ENCODE data around the gene GJD3. TPM values are rescaled to one million over a fixed set of nuclear protein-coding genes. Genes with fewer than 3 reads are reported as not detected.
A peak's percentile ranks its signal among the peaks of the same experiment; 100 is the strongest.

Gene GJD3
- total and polyA plus RNA-seq, 2 donors (not counting 1 experiment from before 2014, with no cell fraction given) = not detected

GRCh38 chr17:40360091-40360490 lies 4.4 kb downstream of the GJD3 start:
- no peak overlapping the region for H3K27ac Mint-ChIP-seq
- H2AFZ ChIP-seq (ENCODE audit: insufficient read depth, low read depth, low read length, poor library complexity, severe bottlenecking) = no peak overlapping the region
- peaks cover 0 to 6% (median 0%) of the 10 kb centered on the region in 3 donors for H3K9me3 ChIP-seq (ENCODE audit: control extremely low read depth in 1 of 3, control insufficient read depth in 2 of 3, insufficient read depth in 1 of 3, low read length in 2 of 3)
- DNase-seq (peak; percentile 18), ATAC-seq (ENCODE audit: low read depth) (no peak)
- ChIA-PET POLR2A (interaction anchor here (1.8 kb wide), 1 partner anchor 174 kb away, joined by 4 read pairs; no protein-coding TSS in a partner anchor), CTCF (interaction anchor here (0.9 to 15.9 kb wide), 7 partner anchors 8 to 260 kb away, joined by 3 to 871 read pairs (median 12); partner anchors contain the start of genes CDC6, RARA and TOP2A)
- TF ChIP-seq EZH2 (IDR thresholded peaks at IDR 0.05; ENCODE audit: borderline replicate concordance, insufficient read depth, low read depth, low read length, poor library complexity, severe bottlenecking) (no peak), CTCF (IDR thresholded peaks at IDR 0.05) (no peak)
- H3K79me2 ChIP-seq (ENCODE audit: control insufficient read depth, insufficient read depth, low read length) = peaks cover 5% of the 10 kb centered on the region
- intact Hi-C loops (cut with micrococcal nuclease) = loop anchor here (5.0 kb wide), 1 partner anchor 257 kb away; no protein-coding TSS in a partner anchor
- no peak overlapping the region for H3K4me3 ChIP-seq (ENCODE audit: control extremely low read depth in 1 of 5, extremely low read depth in 1 of 5, insufficient read depth in 1 of 5, low read depth in 2 of 5, low read length in 4 of 5)
- peaks cover 15 to 20% of the 10 kb centered on the region in 2 donors for H3K4me1 ChIP-seq (ENCODE audit: control insufficient read depth in 2 of 2, insufficient read depth in 2 of 2, low read length in 2 of 2)
- peaks cover 12% of the 10 kb centered on the region for H3K4me1 Mint-ChIP-seq
- H3K4me3 Mint-ChIP-seq = no peak overlapping the region
- peaks cover 11% of the 10 kb centered on the region for H4K20me1 ChIP-seq (ENCODE audit: control insufficient read depth, insufficient read depth, low read length, poor library complexity, severe bottlenecking)
- H3K9me3 Mint-ChIP-seq (ENCODE audit: insufficient read depth) = no peaks in the 10 kb centered on the region
- peaks cover 0 to 16% of the 10 kb centered on the region in 2 experiments for H3K36me3 ChIP-seq (replicated peaks in 1 of 2; ENCODE audit: control extremely low read depth in 1 of 2, control insufficient read depth in 1 of 2, extremely low read depth in 1 of 2, insufficient read depth in 2 of 2, low read length in 1 of 2)
- peaks cover 12% of the 10 kb centered on the region for H3K27me3 Mint-ChIP-seq
- no peak overlapping the region for H3K27ac ChIP-seq (ENCODE audit: low read length in 2 of 2)
- no peak overlapping the region for H3K9ac ChIP-seq (ENCODE audit: low read length)
- peaks cover 0 to 34% (median 8%) of the 10 kb centered on the region in 4 experiments for H3K27me3 ChIP-seq (replicated peaks in 1 of 4; ENCODE audit: control extremely low read depth in 1 of 4, control insufficient read depth in 3 of 4, insufficient read depth in 4 of 4, low read length in 3 of 4)
- H3K4me2 ChIP-seq (replicated peaks; ENCODE audit: low read depth, low read length, poor library complexity, severe bottlenecking) = no peak overlapping the region
- 84% methylated on average over 5 of the region's 8 CpGs for WGBS (ENCODE audit: insufficient coverage)

GRCh38 chr17:40358323-40359038 lies 6.1 kb downstream of the GJD3 start:
- H3K27me3 Mint-ChIP-seq = peaks cover 12% of the 10 kb centered on the region
- peaks cover 0 to 21% (median 6%) of the 10 kb centered on the region in 4 experiments for H3K27me3 ChIP-seq (replicated peaks in 1 of 4; ENCODE audit: control extremely low read depth in 1 of 4, control insufficient read depth in 3 of 4, insufficient read depth in 4 of 4, low read length in 3 of 4)

More at GRCh38 chr17:40358323-40359038, 6.1 kb downstream of the GJD3 start:
- Histone ChIP-seq H4K20me1 (ENCODE audit: control insufficient read depth, insufficient read depth, low read length, poor library complexity, severe bottlenecking) (peaks cover 17% of the 10 kb centered on the region), H3K79me2 (ENCODE audit: control insufficient read depth, insufficient read depth, low read length) (peaks cover 5% of the 10 kb centered on the region), H2AFZ (ENCODE audit: insufficient read depth, low read depth, low read length, poor library complexity, severe bottlenecking) (peak overlapping the region; percentile 40), H3K4me3 (ENCODE audit: control extremely low read depth in 1 of 5, extremely low read depth in 1 of 5, insufficient read depth in 1 of 5, low read depth in 2 of 5, low read length in 4 of 5) (no peak overlapping the region), H3K4me1 (ENCODE audit: control insufficient read depth in 2 of 2, insufficient read depth in 2 of 2, low read length in 2 of 2) (peaks cover 10 to 22% of the 10 kb centered on the region in 2 donors), H3K36me3 (replicated peaks in 1 of 2; ENCODE audit: control extremely low read depth in 1 of 2, control insufficient read depth in 1 of 2, extremely low read depth in 1 of 2, insufficient read depth in 2 of 2, low read length in 1 of 2) (peaks cover 0 to 17% of the 10 kb centered on the region in 2 experiments), H3K27ac (ENCODE audit: low read length in 2 of 2) (no peak overlapping the region), H3K4me2 (replicated peaks; ENCODE audit: low read depth, low read length, poor library complexity, severe bottlenecking) (peak overlapping the region; percentile 43), H3K9me3 (ENCODE audit: control extremely low read depth in 1 of 3, control insufficient read depth in 2 of 3, insufficient read depth in 1 of 3, low read length in 2 of 3) (no peaks in the 10 kb centered on the region), H3K9ac (ENCODE audit: low read length) (no peak overlapping the region)
- Mint-ChIP-seq H3K27ac (no peak overlapping the region), H3K4me3 (peak overlapping the region; percentile 34), H3K9me3 (ENCODE audit: insufficient read depth) (no peaks in the 10 kb centered on the region), H3K4me1 (peaks cover 21% of the 10 kb centered on the region)
- ChIA-PET POLR2A (interaction anchor here (1.8 kb wide), 1 partner anchor 175 kb away, joined by 4 read pairs; no protein-coding TSS in a partner anchor), CTCF (interaction anchor here (0.9 to 15.9 kb wide), 17 partner anchors 40 to 1305 kb away, joined by 3 to 871 read pairs (median 4); partner anchors contain the start of genes CDC6, RARA, TOP2A and WIPF2)
- TF ChIP-seq CTCF (IDR thresholded peaks at IDR 0.05) (peak; percentile 100), EZH2 (IDR thresholded peaks at IDR 0.05; ENCODE audit: borderline replicate concordance, insufficient read depth, low read depth, low read length, poor library complexity, severe bottlenecking) (no peak)
- 19% methylated on average over 11 of the region's 17 CpGs for WGBS (ENCODE audit: insufficient coverage)
- intact Hi-C loops (cut with micrococcal nuclease) = loop anchor here (1.0 to 5.0 kb wide), 4 partner anchors 57 to 202 kb away; no protein-coding TSS in a partner anchor
- peak; percentile 69 for ATAC-seq (ENCODE audit: low read depth)
- peak; percentile 90 for DNase-seq

All from B cell (primary cell).